ENCODE data around the gene MTCH1. TPM values are rescaled to one million over a fixed set of nuclear protein-coding genes. Genes with fewer than 3 reads are reported as not detected.

Gene MTCH1
- total RNA-seq = 172 and 173 TPM in 2 replicates

GRCh38 chr6:36985808-36986703, at the start of gene MTCH1:
Gene MTCH1, minus strand, starts transcription at chr6:36986196. Its CDS starts 23 bp downstream, at chr6:36986173.
- TF ChIP-seq CTCF (IDR thresholded peaks at IDR 0.05; ENCODE audit: insufficient read depth, low read length, poor library complexity, severe bottlenecking) = no peak
- no peak for DNase-seq (ENCODE audit: low read depth)
- Histone ChIP-seq H3K27me3 (ENCODE audit: control insufficient read depth, insufficient read depth, low read length) (peaks cover 2% of the 10 kb centered on the region), H3K4me3 (ENCODE audit: low read depth, low read length) (peak within 1 kb of the TSS; percentile 100), H3K36me3 (ENCODE audit: control insufficient read depth, insufficient read depth, low read length) (no peaks in the 10 kb centered on the region)

- no peak for TF ChIP-seq CTCF (IDR thresholded peaks at IDR 0.05; ENCODE audit: insufficient read depth, low read length, poor library complexity, severe bottlenecking)
- Histone ChIP-seq H3K27me3 (ENCODE audit: control insufficient read depth, insufficient read depth, low read length) (no peaks in the 10 kb centered on the region), H3K4me3 (ENCODE audit: low read depth, low read length) (no peak overlapping the region), H3K36me3 (ENCODE audit: control insufficient read depth, insufficient read depth, low read length) (no peaks in the 10 kb centered on the region)
- DNase-seq (ENCODE audit: low read depth) = no peak
These were observed 48.1 kb upstream of the MTCH1 start for GRCh38 chr6:37033819-37034795.

GRCh38 chr6:37033255-37033654, 47.3 kb upstream of the MTCH1 start:
- H3K36me3 ChIP-seq (ENCODE audit: control insufficient read depth, insufficient read depth, low read length) = no peaks in the 10 kb centered on the region
- TF ChIP-seq CTCF (IDR thresholded peaks at IDR 0.05; ENCODE audit: insufficient read depth, low read length, poor library complexity, severe bottlenecking) = no peak
- H3K27me3 ChIP-seq (ENCODE audit: control insufficient read depth, insufficient read depth, low read length) = no peaks in the 10 kb centered on the region
- H3K4me3 ChIP-seq (ENCODE audit: low read depth, low read length) = no peak overlapping the region
- DNase-seq (ENCODE audit: low read depth) = no peak

GRCh38 chr6:37032239-37032638, 46.2 kb upstream of the MTCH1 start:
- H3K4me3 ChIP-seq (ENCODE audit: low read depth, low read length) = no peak overlapping the region
- H3K36me3 ChIP-seq (ENCODE audit: control insufficient read depth, insufficient read depth, low read length) = no peaks in the 10 kb centered on the region
- no peak for TF ChIP-seq CTCF (IDR thresholded peaks at IDR 0.05; ENCODE audit: insufficient read depth, low read length, poor library complexity, severe bottlenecking)
- H3K27me3 ChIP-seq (ENCODE audit: control insufficient read depth, insufficient read depth, low read length) = no peaks in the 10 kb centered on the region
- no peak for DNase-seq (ENCODE audit: low read depth)

GRCh38 chr6:37030599-37030998, 44.6 kb upstream of the MTCH1 start:
- Histone ChIP-seq H3K36me3 (ENCODE audit: control insufficient read depth, insufficient read depth, low read length) (no peaks in the 10 kb centered on the region), H3K27me3 (ENCODE audit: control insufficient read depth, insufficient read depth, low read length) (no peaks in the 10 kb centered on the region), H3K4me3 (ENCODE audit: low read depth, low read length) (no peak overlapping the region)
- TF ChIP-seq CTCF (IDR thresholded peaks at IDR 0.05; ENCODE audit: insufficient read depth, low read length, poor library complexity, severe bottlenecking) = no peak
- no peak for DNase-seq (ENCODE audit: low read depth)
